GM20000 (cell line): Measurements from ENCODE around the gene PRAF2.

Source experiments
- DNase-seq: peaks from one replicate; pipeline ENCODE4 v3.0.0; 2012; ENCODE audit warnings: low spot score
- CTCF ChIP-seq: IDR thresholded peaks from 2 replicates; pipeline ENCODE4 v1.5.1; 2012; ENCODE audit warnings: mild to moderate bottlenecking, control low read depth; ENCODE audit errors: extremely low read depth, missing control alignments

Gene PRAF2

GRCh38 chrX:49059681-49060085, 14.1 kb downstream of the PRAF2 start:
- no peak for DNase-seq
- TF ChIP-seq CTCF, result no peak

GRCh38 chrX:49059201-49059600, 14.6 kb downstream of the PRAF2 start:
- no peak for DNase-seq
- no peak for TF ChIP-seq CTCF

- no peak for TF ChIP-seq CTCF
- DNase-seq, result no peak
These were observed 15.0 kb downstream of the PRAF2 start, which contains the start of gene CCDC120 for GRCh38 chrX:49058794-49059193. CCDC120 (plus strand) TSS chrX:49058999; CDS start chrX:49062042, 3,043 bp downstream.

- TF ChIP-seq CTCF, result no peak
- no peak for DNase-seq
These were observed 19.6 kb downstream of the PRAF2 start for GRCh38 chrX:49054073-49054762.

GRCh38 chrX:49053223-49054072, 20.4 kb downstream of the PRAF2 start:
- TF ChIP-seq CTCF, result no peak
- peak; percentile 74 for DNase-seq

- no peak for TF ChIP-seq CTCF
- DNase-seq, result no peak
These were observed 29.9 kb downstream of the PRAF2 start for GRCh38 chrX:49043987-49044281.

- peak; percentile 90 for DNase-seq
- TF ChIP-seq CTCF, result peak; percentile 19
These were observed 30.4 kb downstream of the PRAF2 start, which contains the start of gene TFE3 for GRCh38 chrX:49043220-49043986. TFE3 (minus strand) TSS chrX:49043357; CDS start chrX:49043226, 131 bp downstream.
